ENCODE results near the gene ZNF454.

ZNF454 gene

GRCh38 chr5:178940569-178941360, at the start of gene ZNF454:
Gene ZNF454 (plus strand): TSS chr5:178941198. CDS start chr5:178942792, 1,594 bp downstream.
- in situ Hi-C loops (cut with HindIII; ENCODE audit: low sequenced_read_pairs), result no loop called here

DNA sequence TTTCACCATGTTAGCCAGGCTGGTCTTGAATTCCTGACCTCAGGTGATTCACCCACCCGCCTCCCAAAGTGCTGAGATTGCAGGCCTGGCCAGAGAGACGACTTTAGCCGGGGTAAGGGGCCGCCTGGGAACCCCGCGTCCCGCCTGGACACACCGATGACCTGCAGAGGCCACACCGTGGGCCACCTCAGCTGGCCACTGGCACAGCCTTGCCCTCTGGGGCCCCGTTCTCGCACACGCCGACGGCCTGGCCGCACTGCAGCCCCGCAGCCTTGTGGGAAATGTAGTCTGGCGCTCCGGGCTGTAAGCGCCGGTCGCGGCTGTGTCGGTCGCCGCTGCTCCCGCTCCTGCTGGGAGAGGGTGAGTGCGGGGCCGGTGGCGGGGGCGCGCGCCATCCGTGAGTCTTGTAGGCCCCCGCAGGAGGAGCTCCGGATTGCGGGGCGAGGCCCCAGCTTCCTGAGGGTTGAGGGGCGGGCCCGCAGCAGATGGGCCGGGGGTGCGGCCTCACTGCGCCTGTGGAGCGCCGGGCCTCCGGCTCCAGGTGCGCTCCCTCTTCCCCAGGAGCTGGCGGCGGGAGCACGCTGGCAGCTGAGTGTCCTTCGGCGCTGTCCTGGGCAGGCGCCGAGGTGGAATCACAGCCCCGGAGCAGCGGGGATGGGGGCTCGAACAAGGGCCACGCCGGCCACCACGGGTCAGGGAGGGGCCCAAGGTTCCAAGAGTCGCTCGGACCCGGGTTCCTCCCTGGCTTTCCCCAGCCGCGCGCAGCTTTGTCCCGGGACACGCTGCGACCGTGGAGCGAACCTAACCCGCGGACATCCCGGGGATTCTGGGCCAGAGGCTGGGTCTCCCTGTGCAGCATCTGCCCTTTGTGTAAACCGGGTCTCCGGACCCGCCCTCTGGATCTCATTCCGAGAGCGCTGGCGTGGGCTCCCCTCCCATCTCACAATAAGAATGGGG, 45.1 kb upstream of the ZNF454 start, which contains the start of gene ZFP2:
Gene ZFP2, plus strand, starts transcription at position 299 of the 957 bp plus-strand sequence. CDS start 35,401 bp downstream, outside the sequence.
- in situ Hi-C loops (cut with HindIII; ENCODE audit: low sequenced_read_pairs), result no loop called here

DNA sequence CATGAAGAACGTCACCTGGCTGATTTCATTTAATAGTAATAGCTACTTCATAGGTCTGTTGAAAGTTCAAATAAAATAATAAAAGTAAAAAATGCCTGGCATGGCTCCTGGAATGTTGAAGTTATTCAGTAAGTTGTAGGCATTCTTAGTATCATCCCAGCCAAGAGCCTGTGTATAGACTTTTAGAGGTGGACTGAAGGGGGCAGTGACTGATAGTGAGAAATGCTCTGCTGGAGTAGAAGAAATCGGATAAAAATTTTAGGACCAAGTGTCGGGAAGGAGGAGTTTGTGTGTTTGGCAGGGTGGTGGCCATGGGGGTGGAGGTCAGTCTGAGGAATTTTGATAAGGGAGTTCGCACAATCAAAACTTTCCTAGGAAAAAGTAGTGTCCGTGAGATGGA, 41.7 kb upstream of the ZNF454 start:
- in situ Hi-C loops (cut with HindIII; ENCODE audit: low sequenced_read_pairs), result no loop called here

DNA sequence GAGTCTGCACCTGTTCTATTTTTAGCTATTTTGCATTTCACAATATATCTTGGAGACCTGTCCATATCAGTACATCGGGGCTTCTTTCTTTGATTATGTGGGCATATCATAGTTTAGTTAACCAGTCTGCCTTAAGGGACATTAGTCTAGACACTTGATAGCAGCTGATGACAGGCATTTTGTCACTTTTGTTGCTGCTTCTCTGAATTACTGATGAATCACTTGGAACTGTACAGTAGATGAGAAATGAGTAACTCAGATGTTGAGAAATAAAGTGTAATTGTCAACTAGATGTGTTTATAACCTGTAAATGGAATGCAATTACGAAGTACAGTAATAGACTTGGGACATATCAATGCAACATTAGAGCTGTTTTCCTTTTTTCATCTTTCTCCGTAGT, 38.1 kb upstream of the ZNF454 start:
- in situ Hi-C loops (cut with HindIII; ENCODE audit: low sequenced_read_pairs), result loop anchor here (25.0 kb wide), 1 partner anchor 184 kb away; no protein-coding TSS in a partner anchor

DNA sequence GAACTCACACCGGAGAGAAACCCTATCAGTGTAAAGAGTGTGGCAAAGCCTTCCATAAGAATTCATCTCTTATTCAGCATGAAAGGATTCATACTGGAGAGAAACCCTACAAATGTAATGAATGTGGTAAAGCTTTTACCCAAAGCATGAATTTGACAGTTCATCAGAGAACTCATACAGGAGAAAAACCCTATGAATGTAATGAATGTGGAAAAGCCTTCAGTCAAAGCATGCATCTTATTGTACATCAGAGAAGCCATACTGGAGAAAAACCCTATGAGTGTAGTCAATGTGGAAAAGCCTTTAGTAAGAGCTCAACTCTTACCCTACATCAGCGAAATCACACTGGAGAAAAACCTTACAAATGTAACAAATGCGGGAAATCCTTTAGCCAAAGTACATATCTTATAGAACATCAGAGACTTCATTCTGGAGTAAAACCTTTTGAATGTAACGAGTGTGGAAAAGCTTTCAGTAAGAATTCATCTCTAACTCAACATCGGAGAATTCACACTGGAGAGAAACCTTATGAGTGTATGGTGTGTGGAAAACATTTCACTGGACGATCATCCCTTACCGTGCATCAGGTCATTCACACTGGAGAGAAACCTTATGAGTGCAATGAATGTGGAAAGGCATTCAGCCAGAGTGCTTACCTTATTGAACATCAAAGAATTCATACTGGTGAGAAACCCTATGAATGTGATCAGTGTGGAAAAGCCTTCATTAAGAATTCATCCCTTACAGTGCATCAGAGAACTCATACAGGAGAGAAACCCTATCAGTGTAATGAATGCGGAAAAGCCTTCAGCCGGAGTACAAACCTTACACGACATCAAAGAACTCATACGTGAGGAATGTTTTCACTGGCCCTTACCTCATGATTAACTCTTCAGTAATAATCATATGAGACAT, 8.9 kb upstream of the ZNF454 start:
- in situ Hi-C loops (cut with HindIII; ENCODE audit: low sequenced_read_pairs), result no loop called here

DNA sequence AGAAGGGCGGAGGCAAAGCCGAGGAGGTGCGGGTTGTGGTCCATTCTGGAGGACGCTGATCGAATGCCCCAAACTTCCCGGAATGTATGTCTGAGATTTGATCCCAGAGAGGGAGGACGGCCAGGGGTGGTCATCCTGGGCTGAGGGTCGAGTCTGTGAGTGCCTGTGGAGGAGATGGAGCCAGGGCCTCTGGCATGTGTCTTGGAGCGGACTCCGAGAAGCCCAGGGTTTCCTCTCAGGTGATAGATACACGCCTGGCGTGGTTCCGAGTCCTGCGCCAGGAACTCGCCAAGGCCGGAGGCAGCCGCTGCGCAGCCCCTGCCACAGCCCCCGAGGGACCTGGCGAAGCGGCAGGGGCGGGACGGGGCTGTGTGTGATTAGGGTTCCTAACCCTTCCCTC, 363 bp downstream of the ZNF454 start:
- in situ Hi-C loops (cut with HindIII; ENCODE audit: low sequenced_read_pairs), result no loop called here

- in situ Hi-C loops (cut with HindIII; ENCODE audit: low sequenced_read_pairs), result no loop called here
These were observed 24.6 kb downstream of the ZNF454 start for GRCh38 chr5:178965465-178966055.

DNA sequence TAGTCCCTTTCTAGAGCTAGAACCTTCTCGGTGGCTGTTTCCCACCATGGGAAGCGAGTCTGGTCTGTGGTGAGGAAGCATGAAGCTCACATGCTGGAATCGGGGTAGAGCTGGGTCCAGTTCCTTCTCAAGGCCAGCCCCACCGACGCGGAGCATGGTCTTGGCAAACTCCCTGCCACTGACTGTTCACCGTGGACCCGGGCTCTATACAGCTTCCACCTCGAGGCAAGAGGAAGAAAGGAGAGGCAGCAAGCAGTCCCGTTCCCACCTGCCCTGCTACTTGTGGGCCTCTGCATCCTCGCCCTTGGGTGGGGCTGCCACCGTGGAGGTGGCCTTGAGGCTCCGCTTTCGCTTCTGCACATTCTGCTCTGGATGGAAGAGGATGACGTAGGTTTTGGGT, 40.4 kb downstream of the ZNF454 start:
- in situ Hi-C loops (cut with HindIII; ENCODE audit: low sequenced_read_pairs), result no loop called here

DNA sequence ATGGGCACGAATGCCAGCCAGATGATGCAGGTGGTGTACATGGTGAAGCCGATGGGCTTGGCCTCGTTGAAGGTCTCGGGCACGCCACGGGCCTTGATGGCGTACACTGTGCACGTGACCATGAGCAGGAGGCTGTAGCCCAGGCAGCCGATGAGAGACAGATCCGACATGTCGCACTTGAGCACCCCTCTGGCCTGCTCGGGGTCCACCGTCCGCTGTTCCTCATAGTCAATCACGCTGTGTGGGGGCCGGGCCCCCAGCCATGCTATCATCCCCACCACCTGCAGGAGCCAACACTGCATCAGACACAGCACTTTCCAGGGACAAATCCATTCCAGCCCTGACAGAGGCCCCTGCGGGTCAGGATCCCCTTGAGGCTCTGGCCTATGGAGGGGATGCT, 41.9 kb downstream of the ZNF454 start:
- in situ Hi-C loops (cut with HindIII; ENCODE audit: low sequenced_read_pairs), result no loop called here

DNA sequence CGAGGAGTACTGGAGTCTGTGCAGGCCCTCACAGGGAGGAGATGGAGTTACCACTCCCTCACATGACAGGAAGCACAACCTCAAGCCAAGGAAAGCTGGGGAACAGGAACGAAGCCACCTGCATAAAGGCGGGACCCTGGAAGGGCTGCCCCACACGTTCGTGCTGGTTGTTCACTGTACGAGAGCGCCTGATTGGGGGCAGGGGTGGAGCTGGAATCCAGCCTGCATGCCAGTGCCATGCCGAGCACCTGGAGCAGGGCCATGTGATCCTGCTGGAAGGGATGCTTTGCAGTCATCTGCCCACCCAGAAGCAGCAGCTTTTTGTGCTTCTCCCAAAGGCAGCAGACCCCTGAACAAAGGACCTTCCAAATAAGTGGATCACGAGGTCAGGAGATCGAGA, 42.7 kb downstream of the ZNF454 start:
- in situ Hi-C loops (cut with HindIII; ENCODE audit: low sequenced_read_pairs), result no loop called here

DNA sequence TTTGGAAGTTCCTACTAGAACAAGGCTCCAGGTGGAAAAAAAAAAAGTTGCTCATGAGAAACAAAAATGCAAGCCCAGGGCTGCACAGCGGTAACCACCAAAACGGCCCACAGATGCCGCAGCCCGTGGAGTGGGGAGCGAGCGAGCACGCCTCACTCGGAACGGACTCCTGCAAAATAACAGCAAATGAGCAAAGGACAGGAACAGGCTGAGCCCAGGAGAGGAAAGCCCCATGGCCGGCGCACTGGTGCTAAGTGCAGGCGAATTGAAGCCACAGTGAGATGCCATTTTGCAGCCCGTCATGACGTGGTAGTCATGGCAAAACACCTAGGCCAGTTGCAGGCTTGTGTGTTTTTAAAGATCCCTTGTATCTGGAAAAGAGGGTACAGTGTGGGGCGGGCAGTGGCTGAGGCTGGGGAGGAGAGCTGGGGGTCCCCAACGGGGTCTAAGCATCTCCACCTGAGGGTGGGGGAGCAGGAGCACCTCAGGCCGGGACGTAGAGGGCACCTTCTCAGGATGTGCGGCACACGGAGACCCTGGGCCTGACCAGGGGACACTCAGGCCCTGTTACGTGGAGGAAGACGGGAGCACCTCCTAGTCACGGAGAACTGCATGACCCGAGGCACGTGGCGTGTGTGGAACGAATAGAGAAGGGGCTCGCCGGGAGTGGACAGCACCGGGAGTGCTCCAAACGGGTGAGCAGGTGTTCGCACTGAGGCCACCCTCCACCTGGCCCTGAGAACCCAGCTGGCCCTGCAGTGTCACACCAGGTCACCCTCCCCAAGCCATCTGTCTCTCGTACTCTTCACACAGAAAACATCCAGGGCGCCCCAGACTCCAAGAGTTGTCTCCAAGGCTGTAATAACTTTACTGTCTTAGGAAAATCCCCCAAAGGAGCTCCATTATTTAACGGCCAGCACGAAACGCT, 43.4 kb downstream of the ZNF454 start:
- in situ Hi-C loops (cut with HindIII; ENCODE audit: low sequenced_read_pairs), result no loop called here

DNA sequence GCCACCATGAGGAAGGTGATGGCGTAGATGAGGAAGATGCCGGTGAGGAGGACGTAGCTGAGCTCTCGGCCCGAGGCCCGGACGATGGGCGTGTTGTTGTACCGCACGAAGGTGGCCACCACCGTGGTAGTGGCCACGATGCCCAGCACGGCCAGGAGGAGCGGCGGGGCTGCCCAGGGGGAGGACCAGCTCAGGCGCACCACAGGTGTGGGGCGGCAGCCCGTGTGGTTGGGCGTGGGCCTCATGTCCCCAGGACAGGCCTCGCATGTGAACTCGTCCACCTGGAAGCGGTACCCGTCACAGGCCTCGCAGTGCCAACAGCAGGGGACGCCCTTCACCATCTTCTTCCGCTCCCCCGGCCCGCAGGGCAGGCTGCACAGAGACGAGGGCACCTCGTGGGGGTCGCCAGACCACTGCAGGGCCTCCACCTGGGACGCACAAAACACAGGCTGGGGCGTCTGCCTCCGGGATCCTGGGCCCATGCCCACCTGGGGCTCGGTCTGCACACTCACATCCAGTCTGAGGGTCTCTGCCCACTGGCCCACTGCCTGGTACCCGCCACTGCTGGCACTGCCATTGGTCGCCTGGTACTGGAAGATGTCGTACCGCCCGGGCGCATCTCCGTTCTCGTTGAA, 45.4 kb downstream of the ZNF454 start:
- in situ Hi-C loops (cut with HindIII; ENCODE audit: low sequenced_read_pairs), result no loop called here

DNA sequence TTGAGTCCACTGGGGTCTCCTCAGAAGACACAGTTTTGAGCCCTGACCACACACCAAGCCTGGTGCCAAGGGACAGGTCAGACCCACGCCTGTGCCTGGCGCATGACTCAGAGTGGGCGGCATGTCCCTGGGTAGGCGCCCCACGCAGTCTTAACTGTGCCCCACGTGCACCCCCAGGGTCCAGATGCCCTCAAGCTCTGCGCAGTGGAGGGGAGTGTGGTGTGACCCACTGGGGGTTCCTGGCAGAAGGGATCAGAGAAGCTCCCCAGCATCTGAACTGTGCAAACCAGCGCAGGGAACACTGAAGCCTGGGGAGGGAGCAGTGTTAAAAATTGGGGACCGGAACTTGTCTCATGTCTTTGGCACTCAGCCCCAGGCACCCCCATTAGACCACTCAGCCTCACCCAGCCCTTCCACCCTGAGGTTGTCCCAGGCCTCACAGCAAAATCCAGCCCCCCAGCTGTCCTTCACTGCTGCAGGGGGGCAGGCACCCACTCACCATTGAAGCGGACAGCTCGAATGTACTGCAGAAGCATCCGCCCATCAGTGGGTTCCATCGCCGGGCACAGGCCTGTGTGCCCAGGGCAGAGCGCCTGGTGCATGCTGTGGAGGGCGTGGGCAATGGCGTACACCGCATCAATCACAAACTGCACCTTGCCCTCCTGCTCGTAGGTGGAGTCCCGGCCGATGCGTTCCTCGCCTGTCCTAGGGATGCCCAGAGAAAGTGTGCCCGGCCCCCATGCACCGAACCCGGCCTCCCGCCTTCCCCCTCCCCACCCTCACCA, 47.6 kb downstream of the ZNF454 start:
- in situ Hi-C loops (cut with HindIII; ENCODE audit: low sequenced_read_pairs), result no loop called here

DNA sequence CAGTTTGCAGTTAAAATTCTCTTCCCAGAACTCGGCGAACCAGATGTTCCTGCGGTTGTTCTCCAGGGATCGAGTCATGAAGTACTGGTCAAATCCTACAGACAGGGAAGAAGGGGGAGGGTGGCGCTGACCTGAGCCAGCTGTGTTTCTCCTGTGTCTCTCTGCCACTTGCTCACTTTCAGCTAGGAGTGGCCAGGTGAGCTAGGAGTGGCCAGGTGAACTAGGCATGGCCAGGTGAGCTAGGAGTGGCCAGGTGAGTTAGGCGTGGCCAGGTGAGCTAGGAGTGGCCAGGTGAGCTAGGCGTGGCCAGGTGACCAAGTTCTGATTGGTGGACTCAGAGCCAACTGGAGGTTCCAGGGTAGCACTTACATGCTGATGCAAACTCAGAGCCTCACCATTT, 48.3 kb downstream of the ZNF454 start:
- in situ Hi-C loops (cut with HindIII; ENCODE audit: low sequenced_read_pairs), result no loop called here

DNA sequence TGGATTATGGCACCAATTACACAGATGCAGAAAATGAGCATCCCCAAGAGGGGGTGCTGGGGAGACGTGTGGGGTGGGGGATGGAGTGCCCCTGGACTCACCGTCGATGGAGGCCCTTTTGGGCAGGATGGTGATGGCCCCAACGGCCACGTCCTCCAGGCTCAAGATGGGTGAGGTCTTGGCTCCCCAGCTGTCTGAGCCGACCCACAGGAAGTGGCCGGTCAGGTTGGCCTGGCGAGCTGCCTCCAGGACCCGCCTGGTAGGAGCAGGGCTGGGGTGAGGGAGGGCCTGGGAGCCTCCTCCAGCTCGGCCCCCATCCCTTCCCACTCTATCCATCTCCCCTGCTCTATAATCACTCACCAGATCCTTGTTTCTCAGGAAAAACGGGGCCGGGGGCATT, 49.5 kb downstream of the ZNF454 start:
- in situ Hi-C loops (cut with HindIII; ENCODE audit: low sequenced_read_pairs), result no loop called here

DNA sequence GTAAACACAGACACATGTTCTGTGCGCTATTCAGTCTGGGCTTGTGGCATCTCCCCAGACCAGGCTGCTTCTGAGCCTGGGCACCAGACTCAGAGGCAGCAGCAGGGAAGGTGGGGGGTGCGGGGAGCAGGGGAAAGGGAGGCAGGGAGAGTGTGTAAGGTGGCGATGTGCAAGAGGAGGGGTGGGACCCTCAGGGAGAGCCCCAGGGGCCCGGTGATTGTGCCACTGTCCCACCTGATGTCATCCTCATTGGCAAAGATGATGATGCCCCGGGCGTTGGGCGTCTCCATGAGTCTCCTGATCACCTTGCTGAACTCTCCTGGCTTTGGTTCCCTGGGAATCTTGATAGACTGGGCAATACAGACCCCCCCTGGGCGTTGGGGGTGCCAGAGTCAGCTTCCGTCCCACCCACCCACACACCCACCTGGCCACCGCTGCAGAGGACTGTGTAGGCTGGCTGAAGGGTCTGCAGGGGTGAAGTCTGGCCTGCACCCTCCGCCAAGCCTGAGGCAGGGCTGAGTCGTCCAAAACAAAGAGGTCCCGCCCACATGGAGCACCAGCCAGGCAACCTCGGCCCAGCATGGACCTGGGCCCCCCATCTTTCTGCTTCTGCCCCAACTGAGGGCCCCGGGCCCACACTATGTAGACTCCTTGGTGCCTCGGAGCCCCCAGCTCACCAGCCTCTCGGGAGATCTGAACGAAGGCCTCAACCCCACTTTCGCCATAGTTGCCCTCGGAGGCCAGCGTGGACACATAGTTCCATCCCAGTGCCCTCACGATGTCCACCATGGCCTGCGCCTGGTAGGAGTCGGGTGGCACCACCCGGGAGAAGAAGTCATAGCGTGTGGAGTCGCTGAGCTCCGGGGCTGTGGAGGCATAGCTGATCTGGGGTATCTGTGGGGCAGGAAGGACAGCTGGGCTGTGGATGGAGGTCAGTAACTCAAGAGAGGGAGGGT, 50.5 kb downstream of the ZNF454 start:
- in situ Hi-C loops (cut with HindIII; ENCODE audit: low sequenced_read_pairs), result no loop called here
